SK-N-SH (cell line): ENCODE data around the gene TACSTD2. TPM values are rescaled to one million over a fixed set of nuclear protein-coding genes. Genes with fewer than 3 reads are reported as not detected.

ENCODE experiments used
- CTCF ChIA-PET: fragments of 300-600, 350-600 bp; formaldehyde crosslinking; extraction: SDS; loops from one replicate; lab custom pipeline; 2021; lab: Yijun Ruan, JAX
- POLR2A ChIA-PET: fragments of 350-600 bp; sonication (Branson Sonifier 250); formaldehyde crosslinking; extraction: SDS; loops from one replicate; lab custom pipeline; 2020; ENCODE audit warnings: antibody characterized with exemption, inconsistent platforms; lab: Yijun Ruan, JAX
- DNase-seq: peaks from one replicate; pipeline ENCODE4 v3.0.0; 2012
- H2AFZ ChIP-seq: fragments of 200-600 bp; sonication (generic); 2 replicates; pipeline ENCODE4 v1.8.1; 2016; ENCODE audit warnings: antibody characterized with exemption, mild to moderate bottlenecking, low read depth
- H3F3A ChIP-seq: fragments of 200-600 bp; sonication (generic); replicated peaks from 2 replicates; pipeline ENCODE3; 2016; ENCODE audit warnings: antibody characterized with exemption, mild to moderate bottlenecking; ENCODE audit not compliant: insufficient read depth
- H3K27ac ChIP-seq, 2 experiments: fragments of 200-500 bp in 1 of 2; fragments of 200-600 bp in 1 of 2; sonication (Bioruptor generic) in 1 of 2; sonication (generic), shearing (Covaris generic) in 1 of 2; 2 replicates each; pipeline versions ENCODE4 v1.5.1 to v1.6.1; 2014 to 2016; ENCODE audit warnings: low read depth in 2 of 2, inconsistent platforms in 1 of 2, low read length in 1 of 2, mild to moderate bottlenecking in 1 of 2, mixed read lengths in 1 of 2
- H3K27me3 ChIP-seq: fragments of 200-600 bp; sonication (generic), shearing (Covaris generic); 2 replicates; pipeline ENCODE4 v1.6.1; 2016; ENCODE audit warnings: mixed run types; ENCODE audit not compliant: insufficient read depth
- H3K36me3 ChIP-seq, 2 experiments: fragments of 200-500 bp in 1 of 2; fragments of 200-600 bp in 1 of 2; sonication (Bioruptor generic) in 1 of 2; sonication (generic) in 1 of 2; replicated peaks in 1 of 2; 2 replicates each; pipeline versions ENCODE3 to v1.5.1; 2014 to 2016; ENCODE audit warnings: low read length in 1 of 2, mild to moderate bottlenecking in 1 of 2; ENCODE audit not compliant: insufficient read depth in 2 of 2, control insufficient read depth in 1 of 2
- H3K4me1 ChIP-seq, 2 experiments: fragments of 200-500 bp in 1 of 2; fragments of 200-600 bp in 1 of 2; sonication (Bioruptor generic) in 1 of 2; sonication (generic), shearing (Covaris generic) in 1 of 2; 2 replicates each; pipeline versions ENCODE4 v1.5.1 to v1.6.1; 2014 to 2016; ENCODE audit warnings: low read depth in 1 of 2, low read length in 1 of 2, mixed run types in 1 of 2; ENCODE audit not compliant: insufficient read depth in 2 of 2, control insufficient read depth in 1 of 2
- H3K4me2 ChIP-seq: fragments of 200-600 bp; sonication (generic), shearing (Covaris generic); 2 replicates; pipeline ENCODE4 v1.6.1; 2017; ENCODE audit warnings: mixed run types
- H3K4me3 ChIP-seq, 2 experiments: fragments of 200-500 bp in 1 of 2; fragments of 200-600 bp in 1 of 2; sonication (Bioruptor generic) in 1 of 2; sonication (generic), shearing (Covaris generic) in 1 of 2; 2 replicates each; pipeline versions ENCODE4 v1.5.1 to v1.8.1; 2014 to 2016; ENCODE audit warnings: low read depth in 2 of 2, inconsistent platforms in 1 of 2, low read length in 1 of 2, mild to moderate bottlenecking in 1 of 2, mixed read lengths in 1 of 2, moderate library complexity in 1 of 2
- H3K79me2 ChIP-seq: fragments of 200-600 bp; sonication (generic); 2 replicates; pipeline ENCODE4 v1.8.1; 2017; ENCODE audit warnings: mild to moderate bottlenecking; ENCODE audit not compliant: insufficient read depth
- H3K9ac ChIP-seq: fragments of 200-600 bp; sonication (generic); 2 replicates; pipeline ENCODE4 v1.6.1; 2017; ENCODE audit warnings: mixed run types
- H3K9me2 ChIP-seq: fragments of 200-600 bp; sonication (generic); 2 replicates; pipeline ENCODE4 v1.6.1; 2017; ENCODE audit warnings: mixed run types
- H3K9me3 ChIP-seq: fragments of 200-600 bp; sonication (generic); 2 replicates; pipeline ENCODE4 v1.6.1; 2017; ENCODE audit warnings: mixed run types, mild to moderate bottlenecking, moderate library complexity
- H4K20me1 ChIP-seq: fragments of 200-600 bp; sonication (generic); 2 replicates; pipeline ENCODE4 v1.6.1; 2017; ENCODE audit warnings: mild to moderate bottlenecking, mixed run types; ENCODE audit not compliant: insufficient read depth
- CHD2 ChIP-seq: fragments of 150-350 bp; IDR thresholded peaks from 2 replicates; pipeline ENCODE4 v1.6.1; 2018; ENCODE audit warnings: low read length; ENCODE audit not compliant: partially characterized antibody
- ELF1 ChIP-seq: IDR thresholded peaks from 2 replicates; pipeline ENCODE4 v1.4.0; 2012
- EP300 ChIP-seq, 2 experiments: IDR thresholded peaks; 2 replicates each; pipeline versions ENCODE4 v1.4.0 to v1.6.1; 2012; ENCODE audit warnings: borderline replicate concordance in 1 of 2, low read depth in 1 of 2, low read length in 1 of 2
- FOXJ3 ChIP-seq: sonication (generic); formaldehyde crosslinking; IDR thresholded peaks from 2 replicates; pipeline ENCODE4 v1.5.1; 2020; ENCODE audit warnings: mild to moderate bottlenecking, missing genetic modification reagents
- FOXM1 ChIP-seq: IDR thresholded peaks from 2 replicates; pipeline ENCODE4 v1.4.0; 2012; ENCODE audit warnings: low read depth, mild to moderate bottlenecking
- JUND ChIP-seq: IDR thresholded peaks from 2 replicates; pipeline ENCODE4 v1.4.0; 2012
- MXI1 ChIP-seq: IDR thresholded peaks from 2 replicates; pipeline ENCODE4 v1.6.1; 2012; ENCODE audit warnings: mild to moderate bottlenecking, low read depth, low read length, improper control_type of control experiment
- NRF1 ChIP-seq: IDR thresholded peaks from 2 replicates; pipeline ENCODE4 v1.6.1; 2012; ENCODE audit warnings: low read depth, mild to moderate bottlenecking, low read length
- RAD21 ChIP-seq: IDR thresholded peaks from 2 replicates; pipeline ENCODE4 v1.6.1; 2012; ENCODE audit warnings: mild to moderate bottlenecking, low read length
- REST ChIP-seq: IDR thresholded peaks from 2 replicates; pipeline ENCODE4 v1.6.1; 2012; ENCODE audit warnings: mild to moderate bottlenecking, low read depth, low read length, moderate library complexity
- SMC3 ChIP-seq: IDR thresholded peaks from 2 replicates; pipeline ENCODE4 v1.6.1; 2012; ENCODE audit warnings: low read depth, low read length, improper control_type of control experiment
- TCF12 ChIP-seq: IDR thresholded peaks from 2 replicates; pipeline ENCODE4 v1.4.0; 2012
- TEAD4 ChIP-seq: IDR thresholded peaks from 2 replicates; pipeline ENCODE4 v1.4.0; 2012; ENCODE audit warnings: mild to moderate bottlenecking, borderline replicate concordance; ENCODE audit not compliant: insufficient read depth
- USF1 ChIP-seq: IDR thresholded peaks from 2 replicates; pipeline ENCODE4 v1.4.0; 2012; ENCODE audit warnings: low read depth, borderline replicate concordance
- USF2 ChIP-seq: fragments of 150-350 bp; IDR thresholded peaks from 2 replicates; pipeline ENCODE4 v1.6.1; 2017; ENCODE audit warnings: antibody characterized with exemption, low read length, low read depth, borderline replicate concordance
- WGBS: methylation state at CpG from one replicate; pipeline ENCODE4 v1.1.6; 2017; ENCODE audit warnings: low lambda C conversion rate; 5-methylcytosine and 5-hydroxymethylcytosine counted together
- polyA plus RNA-seq, 3 experiments: library from polyadenylated mRNA; depleted of rRNA; stranded (reverse); fragments of >200 nt; gene quantifications; 2 replicates each; pipeline ENCODE4 v1.2.3, GENCODE V29; 2012
- TF ChIP-seq, protein P1 (sequence below): fragments of 200-600 bp; sonication (generic); IDR thresholded peaks from 2 replicates; pipeline ENCODE4 v1.6.1; 2017; ENCODE audit warnings: antibody characterized with exemption, mild to moderate bottlenecking, moderate library complexity
- TF ChIP-seq, protein P2 (sequence below): IDR thresholded peaks from 2 replicates; pipeline ENCODE4 v1.4.0; 2012; ENCODE audit warnings: low read depth

Gene TACSTD2
- polyA plus RNA-seq, 1 of the 3 experiments (the other 2 are of a cell fraction): 0.02 TPM

GRCh38 chr1:58546520-58547308, 30.3 kb downstream of the TACSTD2 start, which contains the start of gene OMA1 (continued):
- TF ChIP-seq, protein P1, sequence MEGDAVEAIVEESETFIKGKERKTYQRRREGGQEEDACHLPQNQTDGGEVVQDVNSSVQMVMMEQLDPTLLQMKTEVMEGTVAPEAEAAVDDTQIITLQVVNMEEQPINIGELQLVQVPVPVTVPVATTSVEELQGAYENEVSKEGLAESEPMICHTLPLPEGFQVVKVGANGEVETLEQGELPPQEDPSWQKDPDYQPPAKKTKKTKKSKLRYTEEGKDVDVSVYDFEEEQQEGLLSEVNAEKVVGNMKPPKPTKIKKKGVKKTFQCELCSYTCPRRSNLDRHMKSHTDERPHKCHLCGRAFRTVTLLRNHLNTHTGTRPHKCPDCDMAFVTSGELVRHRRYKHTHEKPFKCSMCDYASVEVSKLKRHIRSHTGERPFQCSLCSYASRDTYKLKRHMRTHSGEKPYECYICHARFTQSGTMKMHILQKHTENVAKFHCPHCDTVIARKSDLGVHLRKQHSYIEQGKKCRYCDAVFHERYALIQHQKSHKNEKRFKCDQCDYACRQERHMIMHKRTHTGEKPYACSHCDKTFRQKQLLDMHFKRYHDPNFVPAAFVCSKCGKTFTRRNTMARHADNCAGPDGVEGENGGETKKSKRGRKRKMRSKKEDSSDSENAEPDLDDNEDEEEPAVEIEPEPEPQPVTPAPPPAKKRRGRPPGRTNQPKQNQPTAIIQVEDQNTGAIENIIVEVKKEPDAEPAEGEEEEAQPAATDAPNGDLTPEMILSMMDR: peak; percentile 95
- TF ChIP-seq USF2 (no peak), JUND (no peak), NRF1 (peak; percentile 76)
- TF ChIP-seq, protein P2, sequence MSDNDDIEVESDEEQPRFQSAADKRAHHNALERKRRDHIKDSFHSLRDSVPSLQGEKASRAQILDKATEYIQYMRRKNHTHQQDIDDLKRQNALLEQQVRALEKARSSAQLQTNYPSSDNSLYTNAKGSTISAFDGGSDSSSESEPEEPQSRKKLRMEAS: peak; percentile 47; the same call in 1 of the 2 replicates

- ChIA-PET POLR2A (interaction anchor here (0.7 kb wide), 1 partner anchor 133 kb away, joined by 3 read pairs; no protein-coding TSS in a partner anchor), CTCF (interaction anchor here (0.6 to 5.6 kb wide), 24 partner anchors 7 to 1711 kb away, joined by 3 to 67 read pairs (median 3); no protein-coding TSS in a partner anchor)
- Histone ChIP-seq H3F3A (no peaks in the 10 kb centered on the region), H3K27me3 (no peaks in the 10 kb centered on the region), H3K79me2 (no peaks in the 10 kb centered on the region), H3K9me2 (no peaks in the 10 kb centered on the region), H4K20me1 (no peaks in the 10 kb centered on the region), H3K36me3 (no peaks in the 10 kb centered on the region), H3K4me1 (peaks cover 2 to 3% of the 10 kb centered on the region in 2 experiments; a peak in 2 of 4 replicates), H2AFZ (peak overlapping the region; percentile 81), H3K9me3 (no peaks in the 10 kb centered on the region), H3K4me3 (peak overlapping the region; percentile 66 to 69), H3K27ac (peak overlapping the region; percentile 87 to 93), H3K4me2 (peak overlapping the region; percentile 83), H3K9ac (peak overlapping the region; percentile 77)
- DNase-seq: peak; percentile 74
- WGBS: 4% methylated on average over 16 of the region's 43 CpGs
- no peak for TF ChIP-seq NRF1
- TF ChIP-seq CHD2: no peak
- TF ChIP-seq ELF1: no peak
- no peak for TF ChIP-seq EP300 (IDR thresholded peaks at IDR 0.05; ENCODE audit: borderline replicate concordance in 1 of 2, low read depth in 1 of 2, low read length in 1 of 2)
- no peak for TF ChIP-seq FOXJ3 (CRISPR knock-in tag)
- TF ChIP-seq TEAD4: no peak
- no peak for TF ChIP-seq RAD21
- no peak for TF ChIP-seq SMC3
- no peak for TF ChIP-seq JUND
- no peak; the same call in 1 of the 2 replicates for TF ChIP-seq USF1
- TF ChIP-seq REST: no peak
- no peak for TF ChIP-seq FOXM1
- no peak for TF ChIP-seq TCF12
- TF ChIP-seq MXI1: peak; percentile 71
- TF ChIP-seq, protein P1: no peak
Measured at GRCh38 chr1:58545591-58546519, 31.2 kb downstream of the TACSTD2 start.
